Kidney epithelial cell (primary cell): ENCODE results near the gene TTC8. TPM values are rescaled to one million over a fixed set of nuclear protein-coding genes. Genes with fewer than 3 reads are reported as not detected.

Experiments
- DNase-seq: peaks from one replicate; pipeline ENCODE4 v3.0.0-alpha.2; 2010; ENCODE audit warnings: low read depth
- H3K27me3 ChIP-seq: 2 replicates; pipeline ENCODE4 v1.6.0; 2011; ENCODE audit warnings: low read length; ENCODE audit not compliant: control insufficient read depth, insufficient read depth
- H3K36me3 ChIP-seq: 2 replicates; pipeline ENCODE4 v1.5.1; 2011; ENCODE audit warnings: low read length; ENCODE audit not compliant: control insufficient read depth, insufficient read depth
- H3K4me3 ChIP-seq: 2 replicates; pipeline ENCODE4 v1.5.1; 2011; ENCODE audit warnings: low read depth, mild to moderate bottlenecking, control low read depth, low read length
- total RNA-seq: library from RNA; depleted of rRNA; stranded (reverse); fragments of >200 nt; gene quantifications from 2 replicates; pipeline ENCODE4 v1.2.3, GENCODE V29; 2015
- TF ChIP-seq, protein P1 (sequence below): IDR thresholded peaks from 2 replicates; pipeline ENCODE4 v1.5.1; 2011; ENCODE audit warnings: mild to moderate bottlenecking, moderate library complexity, low read length, control low read depth, inconsistent platforms; ENCODE audit not compliant: insufficient read depth, poor library complexity, severe bottlenecking

The TTC8 gene
- total RNA-seq, 1 donor from 2014 or later = 18.3 TPM

DNA sequence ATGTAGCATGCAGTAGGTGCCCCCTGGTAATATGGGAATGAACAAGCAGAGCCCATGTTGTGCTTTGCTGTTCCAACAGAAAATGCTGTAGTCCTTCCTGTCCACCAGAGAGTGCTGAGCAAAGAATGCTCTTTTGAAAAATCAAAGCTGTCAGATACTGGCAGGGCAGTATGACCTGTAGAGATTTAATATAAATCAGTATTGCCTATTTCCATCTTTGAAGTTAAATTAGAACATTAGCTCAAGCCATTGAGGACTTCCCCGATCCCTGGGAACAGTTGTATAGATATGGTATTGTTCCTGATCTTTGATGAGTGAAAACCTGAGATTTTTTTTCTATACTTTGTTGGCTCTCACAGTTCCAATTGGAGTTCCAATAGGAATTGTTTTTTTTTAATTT is 13.0 kb downstream of the TTC8 start:
- H3K27me3 ChIP-seq = no peaks in the 10 kb centered on the region
- TF ChIP-seq, protein P1, sequence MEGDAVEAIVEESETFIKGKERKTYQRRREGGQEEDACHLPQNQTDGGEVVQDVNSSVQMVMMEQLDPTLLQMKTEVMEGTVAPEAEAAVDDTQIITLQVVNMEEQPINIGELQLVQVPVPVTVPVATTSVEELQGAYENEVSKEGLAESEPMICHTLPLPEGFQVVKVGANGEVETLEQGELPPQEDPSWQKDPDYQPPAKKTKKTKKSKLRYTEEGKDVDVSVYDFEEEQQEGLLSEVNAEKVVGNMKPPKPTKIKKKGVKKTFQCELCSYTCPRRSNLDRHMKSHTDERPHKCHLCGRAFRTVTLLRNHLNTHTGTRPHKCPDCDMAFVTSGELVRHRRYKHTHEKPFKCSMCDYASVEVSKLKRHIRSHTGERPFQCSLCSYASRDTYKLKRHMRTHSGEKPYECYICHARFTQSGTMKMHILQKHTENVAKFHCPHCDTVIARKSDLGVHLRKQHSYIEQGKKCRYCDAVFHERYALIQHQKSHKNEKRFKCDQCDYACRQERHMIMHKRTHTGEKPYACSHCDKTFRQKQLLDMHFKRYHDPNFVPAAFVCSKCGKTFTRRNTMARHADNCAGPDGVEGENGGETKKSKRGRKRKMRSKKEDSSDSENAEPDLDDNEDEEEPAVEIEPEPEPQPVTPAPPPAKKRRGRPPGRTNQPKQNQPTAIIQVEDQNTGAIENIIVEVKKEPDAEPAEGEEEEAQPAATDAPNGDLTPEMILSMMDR = no peak
- no peaks in the 10 kb centered on the region for H3K36me3 ChIP-seq
- no peak overlapping the region for H3K4me3 ChIP-seq
- DNase-seq = no peak

DNA sequence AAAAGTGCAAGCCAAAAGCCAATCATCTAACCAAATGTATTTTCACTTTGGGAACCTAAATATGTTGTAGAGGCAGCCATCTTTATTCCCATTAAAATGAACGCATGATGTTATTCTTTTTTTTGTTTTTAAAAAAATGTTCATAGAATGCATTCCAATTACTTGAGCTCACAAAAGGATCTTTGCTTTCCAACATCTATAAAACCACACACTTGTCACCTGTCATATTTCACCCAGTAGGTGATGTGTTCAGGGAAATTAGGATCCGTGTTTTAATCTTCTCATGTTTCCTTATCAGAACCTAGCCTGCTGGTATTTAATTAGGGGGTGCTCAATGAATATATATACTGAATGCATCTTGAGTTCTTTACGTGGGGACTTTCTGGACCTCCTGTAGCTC is 13.6 kb downstream of the TTC8 start:
- TF ChIP-seq, protein P1 = no peak
- Histone ChIP-seq H3K36me3 (no peaks in the 10 kb centered on the region), H3K27me3 (no peaks in the 10 kb centered on the region), H3K4me3 (no peak overlapping the region)
- no peak for DNase-seq

DNA sequence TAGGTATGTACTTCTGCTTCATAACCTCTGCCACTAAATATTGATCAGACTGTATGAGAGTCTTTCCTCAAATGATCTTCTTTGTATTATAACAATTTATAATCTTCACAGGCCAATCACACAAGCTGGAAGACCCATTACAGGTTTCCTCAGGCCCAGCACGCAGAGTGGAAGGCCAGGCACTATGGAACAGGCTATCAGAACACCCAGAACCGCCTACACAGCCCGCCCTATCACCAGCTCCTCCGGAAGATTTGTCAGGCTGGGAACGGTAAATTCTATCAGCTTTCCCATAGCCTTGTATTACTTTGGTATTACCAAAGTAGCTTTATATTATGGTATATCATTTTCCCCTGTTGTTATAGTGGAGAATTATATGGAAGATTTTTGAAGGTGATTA is 16.5 kb downstream of the TTC8 start:
- Histone ChIP-seq H3K4me3 (no peak overlapping the region), H3K27me3 (no peaks in the 10 kb centered on the region), H3K36me3 (no peaks in the 10 kb centered on the region)
- no peak for DNase-seq
- TF ChIP-seq, protein P1 = no peak

DNA sequence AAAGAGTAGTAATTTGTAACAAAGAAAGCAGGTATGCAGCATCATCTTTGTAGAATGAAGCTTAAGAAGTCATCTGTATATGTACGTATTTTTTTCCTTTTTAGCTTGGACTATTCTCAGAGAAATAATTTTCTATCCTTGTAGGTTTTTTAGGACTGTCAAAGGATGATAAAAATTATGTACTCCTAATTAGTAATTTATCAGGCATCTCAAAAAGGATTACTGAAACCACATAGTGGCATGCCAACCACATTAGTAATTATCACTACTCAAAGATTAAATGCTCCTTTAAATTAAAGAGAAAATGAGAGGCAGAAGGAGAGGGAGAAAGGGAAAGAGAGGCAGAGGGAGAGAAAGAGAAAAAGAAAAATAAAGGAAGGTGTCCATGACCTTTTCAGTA is 17.3 kb downstream of the TTC8 start:
- H3K36me3 ChIP-seq = no peaks in the 10 kb centered on the region
- no peak for DNase-seq
- TF ChIP-seq, protein P1 = no peak
- no peaks in the 10 kb centered on the region for H3K27me3 ChIP-seq
- H3K4me3 ChIP-seq = no peak overlapping the region

DNA sequence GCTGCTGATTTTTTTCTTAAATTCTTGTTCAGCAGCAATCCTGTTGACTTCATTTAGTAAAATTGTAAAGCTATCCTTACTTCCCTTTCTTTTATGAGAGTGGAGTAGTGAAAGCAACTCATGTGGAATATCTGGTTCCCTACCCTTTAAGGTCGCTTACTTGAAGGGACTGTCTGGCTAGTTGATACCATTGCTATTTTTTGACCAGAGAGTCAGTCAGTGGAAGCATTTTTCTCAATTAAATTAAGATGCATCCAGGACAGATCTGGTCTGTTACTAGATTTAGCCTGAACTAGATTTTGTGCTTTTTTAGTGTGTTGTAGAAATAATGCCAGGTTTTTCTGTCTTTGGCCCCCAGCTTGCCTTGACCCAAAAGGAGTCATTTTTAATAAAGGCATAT is 18.0 kb downstream of the TTC8 start:
- TF ChIP-seq, protein P1 = no peak
- DNase-seq = no peak
- H3K27me3 ChIP-seq = no peaks in the 10 kb centered on the region
- H3K4me3 ChIP-seq = no peak overlapping the region
- H3K36me3 ChIP-seq = no peaks in the 10 kb centered on the region

DNA sequence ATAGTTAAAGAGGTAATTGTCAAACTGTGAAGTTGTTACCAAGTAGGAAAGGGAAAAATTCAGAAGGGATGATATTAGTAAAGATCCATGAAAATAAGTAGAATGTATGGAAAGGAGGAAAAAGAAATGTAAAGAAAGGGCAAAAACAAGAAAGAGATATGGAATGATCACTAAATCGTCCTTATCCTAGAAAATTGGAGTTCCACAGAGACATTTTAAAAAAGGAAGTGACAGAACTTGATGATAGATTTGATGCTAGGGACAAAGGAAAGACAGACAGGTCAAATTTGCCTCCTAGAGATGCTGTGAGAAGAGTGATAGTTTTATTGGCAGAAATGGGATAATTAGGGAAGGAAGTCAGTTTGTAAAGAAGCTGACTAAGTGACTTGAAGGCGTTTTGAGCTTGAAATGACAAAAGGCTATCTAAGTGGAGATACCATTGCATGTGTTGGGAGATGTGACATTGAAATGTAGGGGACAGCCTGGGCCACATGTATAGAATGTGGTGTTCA is 20.6 kb downstream of the TTC8 start:
- DNase-seq = no peak
- H3K36me3 ChIP-seq = no peaks in the 10 kb centered on the region
- TF ChIP-seq, protein P1 = no peak
- no peak overlapping the region for H3K4me3 ChIP-seq
- H3K27me3 ChIP-seq = no peaks in the 10 kb centered on the region
